Measurements from ENCODE around the gene GSTP1.
"Not testable (repeated sequence)": the region's sequence is repeated elsewhere in the genome, so short reads cannot be mapped to it uniquely, and the experiment has no call there.

The GSTP1 gene

GRCh38 chr11:67548555-67549110 is 35.0 kb upstream of the GSTP1 start:
- TF ChIP-seq, protein P1, sequence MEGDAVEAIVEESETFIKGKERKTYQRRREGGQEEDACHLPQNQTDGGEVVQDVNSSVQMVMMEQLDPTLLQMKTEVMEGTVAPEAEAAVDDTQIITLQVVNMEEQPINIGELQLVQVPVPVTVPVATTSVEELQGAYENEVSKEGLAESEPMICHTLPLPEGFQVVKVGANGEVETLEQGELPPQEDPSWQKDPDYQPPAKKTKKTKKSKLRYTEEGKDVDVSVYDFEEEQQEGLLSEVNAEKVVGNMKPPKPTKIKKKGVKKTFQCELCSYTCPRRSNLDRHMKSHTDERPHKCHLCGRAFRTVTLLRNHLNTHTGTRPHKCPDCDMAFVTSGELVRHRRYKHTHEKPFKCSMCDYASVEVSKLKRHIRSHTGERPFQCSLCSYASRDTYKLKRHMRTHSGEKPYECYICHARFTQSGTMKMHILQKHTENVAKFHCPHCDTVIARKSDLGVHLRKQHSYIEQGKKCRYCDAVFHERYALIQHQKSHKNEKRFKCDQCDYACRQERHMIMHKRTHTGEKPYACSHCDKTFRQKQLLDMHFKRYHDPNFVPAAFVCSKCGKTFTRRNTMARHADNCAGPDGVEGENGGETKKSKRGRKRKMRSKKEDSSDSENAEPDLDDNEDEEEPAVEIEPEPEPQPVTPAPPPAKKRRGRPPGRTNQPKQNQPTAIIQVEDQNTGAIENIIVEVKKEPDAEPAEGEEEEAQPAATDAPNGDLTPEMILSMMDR (IDR thresholded peaks at IDR 0.05; ENCODE audit: insufficient read depth, low read depth, low read length, missing control alignments) = no peak
- DNase-seq (ENCODE audit: low read depth) = no peak

GRCh38 chr11:67551127-67551526 is 32.5 kb upstream of the GSTP1 start:
- no peak overlapping the region for H3K4me3 ChIP-seq (ENCODE audit: low read depth, low read length)
- TF ChIP-seq, protein P1 (IDR thresholded peaks at IDR 0.05; ENCODE audit: insufficient read depth, low read depth, low read length, missing control alignments) = no peak

More at GRCh38 chr11:67548555-67549110, 35.0 kb upstream of the GSTP1 start:
- H3K4me3 ChIP-seq (ENCODE audit: low read depth, low read length) = no peak overlapping the region

DNA sequence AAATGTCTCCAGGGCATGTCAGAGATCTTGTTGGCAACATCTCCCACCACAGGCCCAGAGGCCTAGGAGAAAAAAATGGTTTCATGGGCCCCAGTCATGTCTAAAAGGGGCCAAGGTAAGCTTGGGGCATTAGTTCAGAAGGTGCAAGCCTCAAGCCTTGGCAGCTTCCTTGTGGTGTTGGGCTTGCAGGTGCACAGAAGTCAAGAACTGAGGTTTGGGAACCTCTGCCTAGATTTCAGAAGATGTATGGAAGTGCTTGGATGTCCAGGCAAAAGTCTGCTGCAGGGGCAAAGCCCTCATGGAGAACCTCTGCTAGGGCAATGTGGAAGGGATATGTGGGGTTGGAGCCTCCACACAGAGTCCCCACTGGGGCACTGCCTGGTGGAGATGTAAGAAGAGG is 31.9 kb upstream of the GSTP1 start:
- not testable (repeated sequence) for DNase-seq (ENCODE audit: low read depth); H3K4me3 ChIP-seq (ENCODE audit: low read depth, low read length)

More at GRCh38 chr11:67551127-67551526, 32.5 kb upstream of the GSTP1 start:
- no peak for DNase-seq (ENCODE audit: low read depth)

- H3K4me3 ChIP-seq (ENCODE audit: low read depth, low read length) = no peak overlapping the region
- TF ChIP-seq, protein P1 (IDR thresholded peaks at IDR 0.05; ENCODE audit: insufficient read depth, low read depth, low read length, missing control alignments) = no peak
- no peak for DNase-seq (ENCODE audit: low read depth)
These were observed 27.4 kb upstream of the GSTP1 start for GRCh38 chr11:67556244-67556643.

DNA sequence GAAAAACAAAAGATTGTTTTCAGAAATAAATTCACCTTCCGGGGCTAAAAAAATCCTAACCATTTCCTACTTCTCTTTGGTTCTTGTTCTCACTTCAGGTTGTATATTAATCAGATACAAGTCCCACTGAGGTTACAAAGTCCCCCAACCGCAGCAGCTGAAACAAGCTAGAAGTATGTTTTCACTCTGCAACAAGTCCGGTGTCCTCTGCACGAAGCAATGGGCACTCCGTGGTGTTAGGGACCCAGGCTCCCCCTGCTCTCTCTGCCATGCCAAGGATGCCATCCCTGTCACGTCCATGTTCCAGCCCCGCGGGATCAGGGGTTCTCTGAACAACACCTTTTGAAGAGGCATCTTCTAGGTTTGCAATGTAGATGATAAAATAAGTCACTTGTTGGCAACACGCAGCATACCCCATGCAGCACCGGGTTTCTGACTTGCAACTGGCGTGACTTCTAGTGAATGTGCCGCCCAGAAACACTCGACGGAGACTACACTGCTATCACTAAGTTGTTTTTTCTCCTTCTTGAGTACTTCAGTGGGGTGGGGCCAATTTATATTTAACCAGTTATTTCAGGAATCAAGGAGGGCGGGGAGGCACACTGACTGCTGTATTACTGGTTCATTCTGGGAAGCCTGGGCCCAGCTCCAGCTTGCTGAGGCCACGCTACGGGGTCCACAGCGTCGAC is 25.4 kb upstream of the GSTP1 start:
- peak overlapping the region; percentile 2; the same call in 1 of the 2 replicates for H3K4me3 ChIP-seq (ENCODE audit: low read depth, low read length)
- peak; percentile 87 for DNase-seq (ENCODE audit: low read depth)
- TF ChIP-seq, protein P1 (IDR thresholded peaks at IDR 0.05; ENCODE audit: insufficient read depth, low read depth, low read length, missing control alignments) = no peak

- peak overlapping the region; percentile 19; the same call in 1 of the 2 replicates for H3K4me3 ChIP-seq (ENCODE audit: low read depth, low read length)
- DNase-seq (ENCODE audit: low read depth) = peak; percentile 88
- TF ChIP-seq, protein P1 (IDR thresholded peaks at IDR 0.05; ENCODE audit: insufficient read depth, low read depth, low read length, missing control alignments) = no peak
These were observed 21.5 kb upstream of the GSTP1 start for GRCh38 chr11:67561971-67562619.

DNA sequence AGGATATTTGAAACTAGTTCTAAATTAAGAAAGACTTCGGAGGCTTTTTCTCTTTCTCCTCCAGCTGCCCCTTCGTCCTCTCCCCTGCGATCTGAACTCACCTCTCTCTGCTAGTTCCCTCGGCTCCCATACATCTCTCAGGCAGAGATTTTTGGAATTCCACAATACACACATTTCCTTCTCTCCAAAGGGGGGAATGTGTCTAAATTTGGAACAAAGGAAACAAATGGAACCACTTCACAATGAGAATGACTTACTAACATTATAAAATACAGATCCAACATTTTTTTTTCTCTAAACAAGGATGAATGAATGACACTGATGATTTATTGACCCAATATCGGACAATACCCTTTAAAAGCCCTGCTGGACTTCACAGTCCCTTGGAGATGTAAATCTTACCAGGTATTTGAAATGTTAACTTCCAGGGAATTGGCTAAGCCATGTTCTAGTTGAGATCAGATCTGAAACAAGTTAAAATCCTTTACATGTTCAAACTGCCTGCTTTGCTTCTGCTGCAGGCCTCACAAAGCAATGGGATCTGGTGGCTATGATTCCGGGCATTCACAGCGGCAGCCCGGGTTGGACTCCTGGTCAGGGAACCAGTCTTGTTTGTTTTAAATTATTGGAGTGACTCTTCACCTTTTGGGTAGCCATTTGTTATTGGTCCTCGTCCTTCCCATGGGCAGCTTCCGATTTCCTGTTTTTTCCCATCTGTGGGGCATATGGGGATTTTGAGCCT is 20.5 kb upstream of the GSTP1 start:
- no peak for DNase-seq (ENCODE audit: low read depth)
- TF ChIP-seq, protein P1 (IDR thresholded peaks at IDR 0.05; ENCODE audit: insufficient read depth, low read depth, low read length, missing control alignments) = no peak

GRCh38 chr11:67563705-67564114 is 19.9 kb upstream of the GSTP1 start:
- DNase-seq (ENCODE audit: low read depth) = not testable (repeated sequence)

More for the DNA sequence above, 20.5 kb upstream of the GSTP1 start:
- no peak overlapping the region for H3K4me3 ChIP-seq (ENCODE audit: low read depth, low read length)

More at GRCh38 chr11:67563705-67564114, 19.9 kb upstream of the GSTP1 start:
- not testable (repeated sequence) for H3K4me3 ChIP-seq (ENCODE audit: low read depth, low read length)
